Neural crest cell (in vitro differentiated cells): ENCODE measurements around the gene SSBP2. TPM values are rescaled to one million over a fixed set of nuclear protein-coding genes. Genes with fewer than 3 reads are reported as not detected.
"Not testable (repeated sequence)": the region's sequence is repeated elsewhere in the genome, so short reads cannot be mapped to it uniquely, and the experiment has no call there.

ENCODE experiments used
- DNase-seq: peaks from one replicate; pipeline ENCODE4 v3.0.0; 2021; ENCODE audit warnings: low read depth, mixed read lengths, low spot score
- H3K27ac Mint-ChIP-seq: one replicate; pipeline ENCODE4 v1.8.0; 2021; ENCODE audit warnings: mild to moderate bottlenecking, mixed read lengths; ENCODE audit not compliant: unreplicated experiment
- H3K27me3 Mint-ChIP-seq: 2 replicates; pipeline ENCODE4 v1.8.0; 2021; ENCODE audit warnings: low read depth, mild to moderate bottlenecking, mixed read lengths
- H3K36me3 Mint-ChIP-seq: 2 replicates; pipeline ENCODE4 v1.8.0; 2021; ENCODE audit warnings: low read depth, mild to moderate bottlenecking, mixed read lengths
- H3K4me1 Mint-ChIP-seq: 2 replicates; pipeline ENCODE4 v1.8.0; 2021; ENCODE audit warnings: mixed read lengths
- H3K4me3 Mint-ChIP-seq: one replicate; pipeline ENCODE4 v1.8.0; 2021; ENCODE audit warnings: mild to moderate bottlenecking, mixed read lengths
- H3K9me3 Mint-ChIP-seq: 2 replicates; pipeline ENCODE4 v1.8.0; 2021; ENCODE audit warnings: mixed read lengths
- CTCF ChIP-seq: fragments of 200-600 bp; sonication (generic); conservative IDR thresholded peaks from 2 replicates; pipeline ENCODE4 v1.5.0; 2021; ENCODE audit warnings: antibody characterized with exemption, mild to moderate bottlenecking
- total RNA-seq: library from RNA; stranded (reverse); gene quantifications from 2 replicates; pipeline ENCODE4 v1.2.1, GENCODE V29; 2021

Gene SSBP2
- total RNA-seq, 1 donor from 2014 or later: 81.7 TPM

DNA sequence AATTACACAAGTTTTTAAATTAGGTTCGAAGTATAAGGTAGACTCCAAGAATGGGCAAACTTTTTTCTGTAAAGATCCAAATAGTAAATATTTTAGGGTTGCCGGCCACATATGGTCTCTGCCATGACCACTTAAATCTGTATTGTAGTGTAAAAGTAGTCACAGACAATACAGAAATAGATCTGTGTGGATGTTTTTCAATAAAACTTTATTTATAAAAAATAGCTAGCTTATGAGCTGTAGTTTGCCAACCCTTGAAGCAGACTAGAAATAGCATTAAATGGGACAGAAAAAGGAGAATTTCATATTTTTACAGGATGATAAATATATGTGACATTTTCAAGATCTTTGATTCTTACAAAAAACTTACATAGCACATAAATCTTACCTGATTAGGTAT, 262.0 kb downstream of the SSBP2 start:
- H3K27me3 Mint-ChIP-seq: no peaks in the 10 kb centered on the region
- no peak overlapping the region for H3K4me3 Mint-ChIP-seq
- DNase-seq: no peak
- no peaks in the 10 kb centered on the region for H3K4me1 Mint-ChIP-seq
- H3K27ac Mint-ChIP-seq: no peak overlapping the region
- no peaks in the 10 kb centered on the region for H3K9me3 Mint-ChIP-seq
- no peaks in the 10 kb centered on the region for H3K36me3 Mint-ChIP-seq
- TF ChIP-seq CTCF: no peak

DNA sequence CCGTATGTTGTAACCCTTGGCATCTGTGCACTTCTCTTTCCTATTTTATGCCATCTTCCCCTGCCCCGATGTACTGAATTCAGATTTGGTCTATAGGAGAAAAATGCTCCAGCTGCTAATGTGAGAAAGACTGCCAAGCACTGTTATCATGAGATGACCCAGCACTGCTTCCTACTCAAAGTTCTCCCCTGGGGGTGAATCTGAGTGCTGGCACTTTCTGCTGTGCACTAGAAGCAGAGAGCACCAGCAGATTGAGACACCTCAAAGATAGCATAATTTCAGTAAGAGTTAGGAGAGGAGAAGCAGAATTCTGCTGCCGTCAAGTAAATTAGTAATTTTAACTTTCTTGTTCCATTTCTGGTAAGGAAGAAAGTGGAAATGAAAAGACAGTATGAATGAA, 264.2 kb downstream of the SSBP2 start:
- Mint-ChIP-seq H3K36me3 (no peaks in the 10 kb centered on the region), H3K27ac (no peak overlapping the region), H3K4me1 (no peaks in the 10 kb centered on the region), H3K9me3 (no peaks in the 10 kb centered on the region), H3K4me3 (no peak overlapping the region), H3K27me3 (no peaks in the 10 kb centered on the region)
- TF ChIP-seq CTCF: no peak
- no peak for DNase-seq

DNA sequence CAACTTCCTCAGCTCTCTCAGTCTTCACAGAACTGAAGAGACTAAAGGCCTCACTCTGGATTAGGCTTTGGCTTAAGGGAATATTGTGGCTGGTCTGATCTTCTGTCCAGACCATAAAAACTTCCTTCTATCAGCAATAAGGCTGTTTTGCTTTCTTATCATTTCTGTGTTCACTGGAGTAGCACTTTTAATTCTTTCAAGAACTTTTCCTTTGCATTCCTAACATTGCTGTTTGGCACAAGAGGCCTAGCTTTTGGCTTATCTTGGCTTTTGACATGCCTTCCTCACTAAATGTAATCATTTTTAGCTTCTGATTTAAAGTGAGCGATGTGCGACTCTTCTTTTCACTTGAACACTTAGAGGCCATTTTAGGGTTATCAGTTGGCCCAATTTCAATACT, 268.3 kb downstream of the SSBP2 start:
- Mint-ChIP-seq H3K36me3 (peaks cover 3% of the 10 kb centered on the region), H3K4me1 (no peaks in the 10 kb centered on the region), H3K27me3 (no peaks in the 10 kb centered on the region), H3K4me3 (no peak overlapping the region), H3K27ac (no peak overlapping the region), H3K9me3 (no peaks in the 10 kb centered on the region)
- DNase-seq: no peak
- no peak for TF ChIP-seq CTCF

- not testable (repeated sequence) for DNase-seq, H3K27me3 Mint-ChIP-seq, H3K4me1 Mint-ChIP-seq, H3K27ac Mint-ChIP-seq, H3K4me3 Mint-ChIP-seq, H3K9me3 Mint-ChIP-seq
- H3K36me3 Mint-ChIP-seq: peaks cover 12% of the 10 kb centered on the region
Observed at GRCh38 chr5:81473395-81473794, 277.5 kb downstream of the SSBP2 start.

GRCh38 chr5:81469676-81470075, 281.2 kb downstream of the SSBP2 start:
- Mint-ChIP-seq H3K9me3 (peaks cover 3% of the 10 kb centered on the region), H3K36me3 (peaks cover 11% of the 10 kb centered on the region), H3K4me3 (no peak overlapping the region), H3K27me3 (no peaks in the 10 kb centered on the region), H3K4me1 (no peaks in the 10 kb centered on the region), H3K27ac (no peak overlapping the region)
- TF ChIP-seq CTCF: no peak
- DNase-seq: no peak

DNA sequence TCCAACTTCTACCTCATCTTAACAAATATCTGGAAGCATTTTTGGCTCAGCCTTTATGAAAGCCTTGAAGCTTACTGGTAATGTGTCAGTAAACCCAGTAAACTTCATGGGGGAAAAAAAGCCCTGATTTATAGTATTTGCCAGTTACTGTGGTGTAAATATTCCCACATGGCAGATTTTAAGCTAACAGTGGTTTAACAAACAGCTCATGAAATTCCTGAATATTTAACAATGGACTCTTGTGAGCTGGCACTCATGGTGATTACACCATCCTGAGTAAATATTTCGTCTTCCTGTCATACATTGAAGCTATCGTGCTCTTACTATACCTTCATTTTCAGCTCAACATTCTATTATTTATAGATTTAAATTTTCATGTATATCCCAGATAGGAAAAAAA, 300.0 kb downstream of the SSBP2 start:
- Mint-ChIP-seq H3K9me3 (peaks cover 4% of the 10 kb centered on the region), H3K27ac (no peak overlapping the region), H3K4me3 (no peak overlapping the region), H3K36me3 (peaks cover 22% of the 10 kb centered on the region), H3K27me3 (no peaks in the 10 kb centered on the region), H3K4me1 (no peaks in the 10 kb centered on the region)
- DNase-seq: no peak
- TF ChIP-seq CTCF: no peak
